GM18499 (cell line): ENCODE measurements around the gene MSANTD3.

Experiments used
- ATAC-seq: cut with Tn5 transposase; IDR thresholded peaks from one replicate; pipeline ENCODE4 v1.9.1; 2021; ENCODE audit warnings: moderate number of reproducible peaks; ENCODE audit not compliant: insufficient read depth, unreplicated experiment

MSANTD3 gene

GRCh38 chr9:100492952-100493351, 66.0 kb downstream of the MSANTD3 start:
- no peak for ATAC-seq

GRCh38 chr9:100498592-100498991, 71.6 kb downstream of the MSANTD3 start:
- ATAC-seq, result no peak

DNA sequence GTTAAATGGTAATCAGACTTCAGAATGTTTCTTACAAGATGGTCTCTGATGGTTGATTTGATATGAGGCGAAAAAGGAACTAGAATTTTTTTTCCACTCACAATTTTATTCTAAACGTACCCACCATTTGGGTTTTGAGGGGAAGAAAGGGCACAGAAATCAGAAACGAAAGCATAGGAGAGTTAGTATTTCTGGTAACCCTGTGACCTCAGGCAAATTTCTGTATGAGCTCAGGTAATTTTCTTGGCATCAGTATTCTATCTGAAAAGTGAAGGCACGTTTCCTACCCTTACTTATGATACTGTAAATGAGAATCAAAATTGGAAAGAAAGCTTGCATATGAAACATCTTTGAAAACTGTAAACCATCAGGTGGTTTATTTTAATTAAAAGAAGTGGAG, 72.5 kb downstream of the MSANTD3 start:
- ATAC-seq, result no peak

GRCh38 chr9:100499866-100500265, 72.9 kb downstream of the MSANTD3 start:
- ATAC-seq, result no peak
